PC-9 (cell line): ENCODE results near the gene KCNK4.

Experiments
- CTCF ChIP-seq: fragments of 200-600 bp; sonication (generic); conservative IDR thresholded peaks from 2 replicates; pipeline ENCODE4 v1.6.1; 2017; ENCODE audit warnings: mixed run types, antibody characterized with exemption, mild to moderate bottlenecking, moderate library complexity
- EZH2 ChIP-seq: fragments of 200-600 bp; sonication (generic); IDR thresholded peaks from 2 replicates; pipeline ENCODE4 v1.8.0; 2017; ENCODE audit warnings: antibody characterized with exemption, low read depth

DNA sequence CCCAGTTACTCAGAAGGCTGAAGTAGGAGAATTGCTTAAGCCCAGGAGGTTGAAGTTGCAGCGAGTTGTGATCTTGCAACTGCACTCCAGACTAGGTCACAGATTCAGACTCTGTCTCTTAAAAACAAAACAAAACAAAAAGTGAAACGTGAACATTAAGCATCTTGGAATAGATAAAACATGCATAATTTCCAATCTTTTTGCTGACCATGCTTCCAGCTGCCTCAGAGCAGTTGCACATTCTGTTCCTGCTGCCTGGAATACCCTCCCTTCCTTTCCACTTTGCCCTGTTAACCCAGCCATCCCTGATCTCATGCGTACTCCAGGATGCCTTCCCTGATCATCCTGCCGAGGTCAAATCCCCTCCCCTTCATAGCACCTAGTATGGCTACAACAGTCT lies 48.2 kb downstream of the KCNK4 start:
- TF ChIP-seq CTCF (no peak), EZH2 (no peak)
